Measurements from ENCODE around the gene ZNF775.

The ZNF775 gene

GRCh38 chr7:150417239-150417638 is 38.1 kb downstream of the ZNF775 start:
- H3K27ac ChIP-seq, result no peak overlapping the region
- H3K27me3 ChIP-seq, result no peaks in the 10 kb centered on the region

GRCh38 chr7:150417863-150418262 is 38.7 kb downstream of the ZNF775 start:
- no peaks in the 10 kb centered on the region for H3K9me3 ChIP-seq
- no peak for TF ChIP-seq Cebpa-rat (IDR thresholded peaks at IDR 0.05)

More at GRCh38 chr7:150417239-150417638, 38.1 kb downstream of the ZNF775 start:
- 0 out of 2 replicates have a peak, but pooled peaks cover under 1% of the 10 kb centered on the region for H4K20me1 ChIP-seq
- no peak overlapping the region for H3K4me3 ChIP-seq
- H3K4me1 ChIP-seq, result peaks cover 14% of the 10 kb centered on the region
- no peaks in the 10 kb centered on the region for H3K9me3 ChIP-seq
- no peak overlapping the region for H3K4me2 ChIP-seq
- TF ChIP-seq Cebpa-rat (IDR thresholded peaks at IDR 0.05), result no peak
- H3K36me3 ChIP-seq, result peaks cover 8% of the 10 kb centered on the region
- no peak overlapping the region for H3K9ac ChIP-seq

GRCh38 chr7:150420242-150420641 is 41.1 kb downstream of the ZNF775 start:
- Histone ChIP-seq H3K9ac (no peak overlapping the region), H3K4me3 (no peak overlapping the region), H3K27ac (no peak overlapping the region), H3K4me1 (peaks cover 5% of the 10 kb centered on the region; the same call in 1 of the 2 replicates), H4K20me1 (no peaks in the 10 kb centered on the region), H3K9me3 (no peaks in the 10 kb centered on the region), H3K36me3 (no peaks in the 10 kb centered on the region), H3K4me2 (no peak overlapping the region), H3K27me3 (no peaks in the 10 kb centered on the region)
- no peak for TF ChIP-seq Cebpa-rat (IDR thresholded peaks at IDR 0.05)

More at GRCh38 chr7:150417863-150418262, 38.7 kb downstream of the ZNF775 start:
- Histone ChIP-seq H3K4me3 (no peak overlapping the region), H3K9ac (no peak overlapping the region), H3K36me3 (peaks cover 1% of the 10 kb centered on the region; the same call in 1 of the 2 replicates), H3K4me1 (peaks cover 8% of the 10 kb centered on the region; the same call in 1 of the 2 replicates), H4K20me1 (no peaks in the 10 kb centered on the region), H3K27ac (no peak overlapping the region), H3K4me2 (no peak overlapping the region), H3K27me3 (no peaks in the 10 kb centered on the region)

- no peaks in the 10 kb centered on the region for H3K9me3 ChIP-seq
- H3K27me3 ChIP-seq, result no peaks in the 10 kb centered on the region
Observed at GRCh38 chr7:150420987-150421674, 42.0 kb downstream of the ZNF775 start.

GRCh38 chr7:150421831-150422230 is 42.7 kb downstream of the ZNF775 start:
- H3K4me2 ChIP-seq, result no peak overlapping the region
- no peaks in the 10 kb centered on the region for H3K27me3 ChIP-seq
- no peak overlapping the region for H3K4me3 ChIP-seq
- H3K9ac ChIP-seq, result no peak overlapping the region
- H3K4me1 ChIP-seq, result peaks cover 3% of the 10 kb centered on the region
- no peaks in the 10 kb centered on the region for H4K20me1 ChIP-seq
- no peak for TF ChIP-seq Cebpa-rat (IDR thresholded peaks at IDR 0.05)
- no peaks in the 10 kb centered on the region for H3K36me3 ChIP-seq
- no peak overlapping the region for H3K27ac ChIP-seq
- H3K9me3 ChIP-seq, result no peaks in the 10 kb centered on the region

More at GRCh38 chr7:150420987-150421674, 42.0 kb downstream of the ZNF775 start:
- no peaks in the 10 kb centered on the region for H3K4me1 ChIP-seq
- no peak overlapping the region for H3K27ac ChIP-seq
- no peak for TF ChIP-seq Cebpa-rat (IDR thresholded peaks at IDR 0.05)
- no peak overlapping the region for H3K9ac ChIP-seq
- H3K4me2 ChIP-seq, result no peak overlapping the region
- no peaks in the 10 kb centered on the region for H4K20me1 ChIP-seq
- H3K4me3 ChIP-seq, result no peak overlapping the region
- no peaks in the 10 kb centered on the region for H3K36me3 ChIP-seq

- H3K36me3 ChIP-seq, result no peaks in the 10 kb centered on the region
- no peak overlapping the region for H3K4me3 ChIP-seq
- TF ChIP-seq Cebpa-rat (IDR thresholded peaks at IDR 0.05), result no peak
- H3K27ac ChIP-seq, result no peak overlapping the region
- peaks cover 41% of the 10 kb centered on the region for H3K4me1 ChIP-seq
- H3K4me2 ChIP-seq, result no peak overlapping the region
- no peaks in the 10 kb centered on the region for H3K9me3 ChIP-seq
- no peaks in the 10 kb centered on the region for H4K20me1 ChIP-seq
- no peaks in the 10 kb centered on the region for H3K27me3 ChIP-seq
- no peak overlapping the region for H3K9ac ChIP-seq
Observed at GRCh38 chr7:150425670-150426069, 46.5 kb downstream of the ZNF775 start.

GRCh38 chr7:150428671-150429451 is 49.7 kb downstream of the ZNF775 start:
- Histone ChIP-seq H3K9ac (peak overlapping the region; percentile 33; the same call in 1 of the 2 replicates), H3K36me3 (no peaks in the 10 kb centered on the region), H3K4me2 (peak overlapping the region; percentile 88), H4K20me1 (no peaks in the 10 kb centered on the region), H3K4me1 (peaks cover 70% of the 10 kb centered on the region), H3K4me3 (0 out of 2 replicates have a peak overlapping the region, but pooled peaks have one; percentile 12), H3K27ac (peak overlapping the region; percentile 75), H3K9me3 (no peaks in the 10 kb centered on the region), H3K27me3 (no peaks in the 10 kb centered on the region)
- TF ChIP-seq Cebpa-rat (IDR thresholded peaks at IDR 0.05), result no peak

GRCh38 chr7:150429699-150430098 is 50.6 kb downstream of the ZNF775 start:
- Histone ChIP-seq H3K4me1 (peaks cover 79% of the 10 kb centered on the region), H3K9me3 (no peaks in the 10 kb centered on the region), H3K27ac (peak overlapping the region; percentile 75), H3K36me3 (no peaks in the 10 kb centered on the region), H3K4me2 (peak overlapping the region; percentile 88), H3K27me3 (no peaks in the 10 kb centered on the region), H3K4me3 (no peak overlapping the region), H4K20me1 (no peaks in the 10 kb centered on the region), H3K9ac (0 out of 2 replicates have a peak overlapping the region, but pooled peaks have one; percentile 33)
- no peak for TF ChIP-seq Cebpa-rat (IDR thresholded peaks at IDR 0.05)

- H3K4me1 ChIP-seq, result peaks cover 87% of the 10 kb centered on the region
- H3K27me3 ChIP-seq, result no peaks in the 10 kb centered on the region
- peak overlapping the region; percentile 88 for H3K4me2 ChIP-seq
- no peak overlapping the region for H3K4me3 ChIP-seq
- H4K20me1 ChIP-seq, result no peaks in the 10 kb centered on the region
- H3K9me3 ChIP-seq, result no peaks in the 10 kb centered on the region
- H3K9ac ChIP-seq, result no peak overlapping the region
- peak overlapping the region; percentile 75 for H3K27ac ChIP-seq
- no peaks in the 10 kb centered on the region for H3K36me3 ChIP-seq
- TF ChIP-seq Cebpa-rat (IDR thresholded peaks at IDR 0.05), result no peak
Observed at GRCh38 chr7:150430465-150431085, 51.4 kb downstream of the ZNF775 start.
